DND-41 (cell line): ENCODE measurements around the gene STX16.
"Not testable (repeated sequence)": the region's sequence is repeated elsewhere in the genome, so short reads cannot be mapped to it uniquely, and the experiment has no call there.

Experiments used
- ATAC-seq: fragments of 200-7000 bp; cut with Tn5 transposase; 3 replicates; pipeline ENCODE4 v1.9.1; 2021; ENCODE audit warnings: low read depth; ENCODE audit not compliant: insufficient read depth
- DNase-seq: peaks from one replicate; pipeline ENCODE4 v3.0.0-alpha.2; 2020
- H2AFZ ChIP-seq: 2 replicates; pipeline ENCODE4 v1.6.0; 2012; ENCODE audit warnings: low read depth, low read length
- H3K27ac ChIP-seq: 2 replicates; pipeline ENCODE4 v1.5.1; 2012; ENCODE audit warnings: low read length, inconsistent platforms
- H3K27me3 ChIP-seq: fragments of 200-600 bp; sonication (generic); 2 replicates; pipeline ENCODE4 v1.6.0; 2012; ENCODE audit warnings: low read length, mild to moderate bottlenecking, inconsistent platforms; ENCODE audit not compliant: insufficient read depth, poor library complexity
- H3K36me3 ChIP-seq: 2 replicates; pipeline ENCODE4 v1.5.1; 2012; ENCODE audit warnings: low read length, inconsistent platforms; ENCODE audit not compliant: insufficient read depth
- H3K4me1 ChIP-seq: 2 replicates; pipeline ENCODE4 v1.5.1; 2012; ENCODE audit warnings: mild to moderate bottlenecking, low read length; ENCODE audit not compliant: insufficient read depth
- H3K4me2 ChIP-seq: 2 replicates; pipeline ENCODE4 v1.6.0; 2012; ENCODE audit warnings: mild to moderate bottlenecking, moderate library complexity, low read length, inconsistent platforms; ENCODE audit not compliant: insufficient read depth
- H3K4me3 ChIP-seq, 2 experiments: fragments of 200-600 bp in 1 of 2; shearing (Covaris generic) in 1 of 2; 2 replicates each; pipeline ENCODE4 v1.5.1; 2012 to 2016; ENCODE audit warnings: inconsistent platforms in 2 of 2, low read length in 2 of 2, mild to moderate bottlenecking in 2 of 2, low read depth in 1 of 2, moderate library complexity in 1 of 2
- H3K79me2 ChIP-seq: 2 replicates; pipeline ENCODE4 v1.6.0; 2012; ENCODE audit warnings: low read length, inconsistent platforms; ENCODE audit not compliant: insufficient read depth
- H3K9ac ChIP-seq: 2 replicates; pipeline ENCODE4 v1.6.0; 2012; ENCODE audit warnings: low read depth, mild to moderate bottlenecking, inconsistent platforms, low read length, moderate library complexity
- H3K9me3 ChIP-seq: 2 replicates; pipeline ENCODE4 v1.5.1; 2012; ENCODE audit warnings: low read length, moderate library complexity, mild to moderate bottlenecking, inconsistent platforms; ENCODE audit not compliant: insufficient read depth, severe bottlenecking
- H4K20me1 ChIP-seq: 2 replicates; pipeline ENCODE4 v1.6.0; 2012; ENCODE audit warnings: low read length; ENCODE audit not compliant: insufficient read depth
- CTCF ChIP-seq: IDR thresholded peaks from 2 replicates; pipeline ENCODE4 v1.5.1; 2012; ENCODE audit warnings: borderline replicate concordance, low read length, moderate library complexity, mild to moderate bottlenecking; ENCODE audit not compliant: poor library complexity, severe bottlenecking; ENCODE audit errors: extremely low read depth
- EZH2 ChIP-seq: IDR thresholded peaks from 3 replicates; pipeline ENCODE4 v1.6.1; 2012; ENCODE audit warnings: borderline replicate concordance, low read depth, mild to moderate bottlenecking, moderate library complexity, low read length, inconsistent platforms; ENCODE audit not compliant: severe bottlenecking

The STX16 gene

GRCh38 chr20:58640446-58640845, 10.6 kb upstream of the STX16 start:
- Histone ChIP-seq H3K9ac (no peak overlapping the region), H3K4me3 (no peak overlapping the region), H3K4me2 (no peak overlapping the region), H3K4me1 (no peaks in the 10 kb centered on the region), H4K20me1 (no peaks in the 10 kb centered on the region; the same call in 1 of the 2 replicates), H3K79me2 (no peaks in the 10 kb centered on the region), H3K27me3 (peaks cover 25% of the 10 kb centered on the region), H3K36me3 (no peaks in the 10 kb centered on the region), H3K27ac (no peak overlapping the region), H2AFZ (no peak overlapping the region), H3K9me3 (no peaks in the 10 kb centered on the region)
- TF ChIP-seq EZH2 (no peak), CTCF (no peak)
- DNase-seq: no peak
- ATAC-seq: no peak

GRCh38 chr20:58642441-58642840, 8.6 kb upstream of the STX16 start:
- H3K79me2 ChIP-seq: no peaks in the 10 kb centered on the region
- DNase-seq (no peak), ATAC-seq (no peak)
- no peaks in the 10 kb centered on the region for H4K20me1 ChIP-seq
- no peak overlapping the region for H3K27ac ChIP-seq
- no peak overlapping the region for H3K4me2 ChIP-seq
- no peak overlapping the region for H3K4me3 ChIP-seq
- H2AFZ ChIP-seq: no peak overlapping the region
- H3K9ac ChIP-seq: no peak overlapping the region
- no peak for TF ChIP-seq EZH2
- TF ChIP-seq CTCF: no peak
- no peaks in the 10 kb centered on the region for H3K36me3 ChIP-seq
- no peaks in the 10 kb centered on the region for H3K4me1 ChIP-seq
- H3K27me3 ChIP-seq: peaks cover 16% of the 10 kb centered on the region
- no peaks in the 10 kb centered on the region for H3K9me3 ChIP-seq

- not testable (repeated sequence) for DNase-seq, H3K9ac ChIP-seq, H4K20me1 ChIP-seq, H3K9me3 ChIP-seq, H3K4me3 ChIP-seq, H3K36me3 ChIP-seq, H3K27ac ChIP-seq, H3K4me1 ChIP-seq, H2AFZ ChIP-seq, H3K4me2 ChIP-seq, ATAC-seq, H3K79me2 ChIP-seq
- peaks cover 16% of the 10 kb centered on the region for H3K27me3 ChIP-seq
Measured at GRCh38 chr20:58642896-58643295, 8.2 kb upstream of the STX16 start.

GRCh38 chr20:58645412-58645968, 5.6 kb upstream of the STX16 start:
- Histone ChIP-seq H2AFZ (no peak overlapping the region), H4K20me1 (no peaks in the 10 kb centered on the region), H3K27ac (no peak overlapping the region), H3K27me3 (peaks cover 9% of the 10 kb centered on the region), H3K36me3 (no peaks in the 10 kb centered on the region), H3K79me2 (no peaks in the 10 kb centered on the region), H3K4me2 (no peak overlapping the region), H3K9ac (no peak overlapping the region), H3K4me3 (no peak overlapping the region), H3K9me3 (no peaks in the 10 kb centered on the region), H3K4me1 (peaks cover 15% of the 10 kb centered on the region)
- TF ChIP-seq CTCF: no peak
- ATAC-seq (no peak), DNase-seq (no peak)
